HCT116 (cell line): ENCODE data around the gene IPO13. TPM values are rescaled to one million over a fixed set of nuclear protein-coding genes. Genes with fewer than 3 reads are reported as not detected.
A peak's percentile ranks its signal among the peaks of the same experiment; 100 is the strongest.

Experiments
- ATAC-seq: fragments of 200-7000 bp; cut with Tn5 transposase; 2 replicates; pipeline ENCODE4 v1.9.1; 2020; ENCODE audit warnings: mild to moderate bottlenecking, moderate library complexity
- BruUV-seq: library from RNA; stranded (reverse); fragments of 400-500 nt; replicated peaks from 2 replicates; lab custom pipeline; 2021; lab: Mats Ljungman, UMichigan
- CTCF ChIA-PET: fragments of 300-600 bp; sonication (Branson Sonifier 250); formaldehyde crosslinking; loops from one replicate; lab custom pipeline; 2021; ENCODE audit warnings: antibody characterized with exemption; lab: Charles Lee
- POLR2A ChIA-PET: fragments of 300-600, 350-600 bp; sonication (Branson Sonifier 250); formaldehyde crosslinking; loops from one replicate; lab custom pipeline; 2021; ENCODE audit warnings: antibody characterized with exemption; lab: Charles Lee
- RAD21 ChIA-PET, 2 experiments: fragments of 300-600 bp; sonication (Branson Sonifier 250); formaldehyde crosslinking; loops; one replicate each; lab custom pipeline; 2023; ENCODE audit warnings: low total read pairs in 2 of 2; ENCODE audit not compliant: uncharacterized antibody in 2 of 2, unreplicated experiment in 2 of 2, low non-redundant PET in 1 of 2; lab: Charles Lee
- DNase-seq: peaks from one replicate; pipeline ENCODE4 v3.0.0-alpha.2; 2010; ENCODE audit warnings: low read depth, low spot score
- H2AFZ ChIP-seq: fragments of 200-600 bp; shearing (Covaris generic), sonication (generic); 2 replicates; pipeline ENCODE4 v1.6.1; 2017; ENCODE audit warnings: low read depth, mixed run types, mixed read lengths, antibody characterized with exemption, low read length; ENCODE audit not compliant: poor library complexity, severe bottlenecking
- H3K27ac ChIP-seq: 2 replicates; pipeline ENCODE4 v1.5.1; 2012; ENCODE audit warnings: low read depth, low read length
- H3K27me3 ChIP-seq: fragments of 200-600 bp; sonication (generic); 2 replicates; pipeline ENCODE4 v1.6.1; 2016; ENCODE audit warnings: mixed run types, low read length, mixed read lengths; ENCODE audit not compliant: insufficient read depth
- H3K36me3 ChIP-seq, 2 experiments: fragments of 200-500 bp in 1 of 2; fragments of 200-600 bp in 1 of 2; sonication (Bioruptor generic) in 1 of 2; sonication (generic) in 1 of 2; 2 replicates each; pipeline versions ENCODE4 v1.5.1 to v1.6.1; 2014 to 2016; ENCODE audit warnings: low read length in 2 of 2, inconsistent platforms in 1 of 2, mixed read lengths in 1 of 2, mixed run types in 1 of 2; ENCODE audit not compliant: insufficient read depth in 2 of 2, control insufficient read depth in 1 of 2
- H3K4me1 ChIP-seq, 2 experiments: fragments of 200-600 bp in 1 of 2; sonication (generic) in 1 of 2; 2 replicates each; pipeline versions ENCODE4 v1.5.1 to v1.6.1; 2012 to 2017; ENCODE audit warnings: low read length in 2 of 2, inconsistent platforms in 1 of 2, mild to moderate bottlenecking in 1 of 2, mixed read lengths in 1 of 2, mixed run types in 1 of 2, moderate library complexity in 1 of 2; ENCODE audit not compliant: insufficient read depth in 2 of 2, control insufficient read depth in 1 of 2
- H3K4me2 ChIP-seq: fragments of 200-600 bp; sonication (generic); 2 replicates; pipeline ENCODE4 v1.6.1; 2017; ENCODE audit warnings: mixed run types, low read length, mixed read lengths
- H3K4me3 ChIP-seq, 2 experiments: fragments of 200-600 bp in 1 of 2; sonication (generic) in 1 of 2; replicated peaks in 1 of 2; 2 replicates each; pipeline ENCODE4 v1.5.1; 2011 to 2016; ENCODE audit warnings: low read length in 2 of 2, control low read depth in 1 of 2, low read depth in 1 of 2, mild to moderate bottlenecking in 1 of 2, mixed read lengths in 1 of 2, mixed run types in 1 of 2
- H3K79me2 ChIP-seq: fragments of 200-600 bp; sonication (generic); 2 replicates; pipeline ENCODE4 v1.6.1; 2017; ENCODE audit warnings: mild to moderate bottlenecking, mixed run types, low read length, moderate library complexity, mixed read lengths; ENCODE audit not compliant: insufficient read depth
- H3K9ac ChIP-seq: fragments of 200-600 bp; sonication (generic); 2 replicates; pipeline ENCODE4 v1.6.1; 2016; ENCODE audit warnings: low read length, mixed read lengths
- H3K9me2 ChIP-seq: fragments of 200-600 bp; sonication (generic), shearing (Covaris generic); 2 replicates; pipeline ENCODE4 v1.6.1; 2017; ENCODE audit warnings: mixed run types, mild to moderate bottlenecking, moderate library complexity; ENCODE audit not compliant: insufficient read depth
- H3K9me3 ChIP-seq, 2 experiments: fragments of 200-500 bp in 1 of 2; fragments of 200-600 bp in 1 of 2; sonication (Bioruptor generic) in 1 of 2; sonication (generic) in 1 of 2; 2 replicates each; pipeline ENCODE4 v1.6.1; 2014 to 2017; ENCODE audit warnings: low read length in 2 of 2, mixed read lengths in 2 of 2, inconsistent platforms in 1 of 2, low read depth in 1 of 2, mild to moderate bottlenecking in 1 of 2, mixed run types in 1 of 2, moderate library complexity in 1 of 2; ENCODE audit not compliant: control insufficient read depth in 1 of 2, insufficient read depth in 1 of 2
- H4K20me1 ChIP-seq: fragments of 200-600 bp; sonication (generic), shearing (Covaris generic); 2 replicates; pipeline ENCODE4 v1.6.1; 2017; ENCODE audit warnings: mixed run types, mild to moderate bottlenecking, moderate library complexity; ENCODE audit not compliant: insufficient read depth
- ATF3 ChIP-seq: IDR thresholded peaks from 2 replicates; pipeline ENCODE4 v1.6.1; 2012
- CBX3 ChIP-seq: IDR thresholded peaks from 2 replicates; pipeline ENCODE4 v1.6.1; 2012; ENCODE audit warnings: low read depth
- ELF1 ChIP-seq: IDR thresholded peaks from 2 replicates; pipeline ENCODE4 v1.6.1; 2012; ENCODE audit warnings: low read depth, borderline replicate concordance
- EZH2 ChIP-seq: fragments of 200-600 bp; sonication (generic); IDR thresholded peaks from 2 replicates; pipeline ENCODE4 v1.6.1; 2017; ENCODE audit warnings: antibody characterized with exemption, mixed run types
- EZH2phosphoT487 ChIP-seq: fragments of 200-600 bp; IDR thresholded peaks from 2 replicates; pipeline ENCODE4 v1.6.1; 2018; ENCODE audit warnings: antibody characterized with exemption, borderline replicate concordance
- FOSL1 ChIP-seq: IDR thresholded peaks from 2 replicates; pipeline ENCODE4 v1.6.1; 2012; ENCODE audit warnings: low read depth
- MAX ChIP-seq: IDR thresholded peaks from 2 replicates; pipeline ENCODE4 v1.6.1; 2012
- POLR2A ChIP-seq: IDR thresholded peaks from 2 replicates; pipeline ENCODE4 v1.7.0; 2011; ENCODE audit warnings: borderline replicate concordance; ENCODE audit not compliant: insufficient read depth, insufficient read length; ENCODE audit errors: extremely low read depth
- POLR2AphosphoS5 ChIP-seq: IDR thresholded peaks from 2 replicates; pipeline ENCODE4 v1.6.1; 2011; ENCODE audit warnings: mild to moderate bottlenecking, low read depth, low read length, moderate library complexity
- SIN3A ChIP-seq: IDR thresholded peaks from 2 replicates; pipeline ENCODE4 v1.6.1; 2012; ENCODE audit warnings: low read depth
- TCF7L2 ChIP-seq: IDR thresholded peaks from 2 replicates; pipeline ENCODE4 v1.7.0; 2011; ENCODE audit warnings: borderline replicate concordance, inconsistent platforms; ENCODE audit not compliant: insufficient read depth, insufficient read length; ENCODE audit errors: extremely low read depth
- YY1 ChIP-seq: IDR thresholded peaks from 2 replicates; pipeline ENCODE4 v1.6.1; 2011; ENCODE audit warnings: low read length, low read depth, moderate library complexity, mild to moderate bottlenecking; ENCODE audit not compliant: insufficient replicate concordance; ENCODE audit errors: extremely low read depth
- ZBTB33 ChIP-seq: IDR thresholded peaks from 2 replicates; pipeline ENCODE4 v1.6.1; 2011; ENCODE audit warnings: mild to moderate bottlenecking, low read length, moderate library complexity; ENCODE audit not compliant: insufficient replicate concordance; ENCODE audit errors: extremely low read depth
- ZFX ChIP-seq: fragments of 450-650 bp; IDR thresholded peaks from 2 replicates; pipeline ENCODE4 v1.6.1; 2017
- ZNF274 ChIP-seq: fragments of 200-500 bp; sonication (Bioruptor generic); IDR thresholded peaks from 2 replicates; pipeline ENCODE4 v1.6.1; 2014; ENCODE audit warnings: mild to moderate bottlenecking, low read depth, low read length, inconsistent platforms
- intact Hi-C: fragments of 100-400 bp; cut with micrococcal nuclease; formaldehyde crosslinking; loops from 2 replicates; pipeline ENCODE4 v1.10.0; 2022
- total RNA-seq: library from RNA; stranded (reverse); gene quantifications from one replicate; pipeline ENCODE4 v1.2.1, GENCODE V29; 2021; ENCODE audit not compliant: unreplicated experiment
- TF ChIP-seq, protein P1 (sequence below): IDR thresholded peaks from 2 replicates; pipeline ENCODE4 v1.6.1; 2012; ENCODE audit warnings: low read depth
- TF ChIP-seq, protein P2 (sequence below), 3 experiments: fragments of 200-600 bp in 1 of 3; sonication (generic) in 1 of 3; IDR thresholded peaks in 2 of 3; conservative IDR thresholded peaks in 1 of 3; 2 replicates each; pipeline ENCODE4 v1.5.1; 2012 to 2017; ENCODE audit warnings: low read depth in 2 of 3, low read length in 2 of 3, antibody characterized with exemption in 1 of 3, borderline replicate concordance in 1 of 3, control low read depth in 1 of 3, mild to moderate bottlenecking in 1 of 3, mixed read lengths in 1 of 3, mixed run types in 1 of 3, moderate library complexity in 1 of 3; ENCODE audit not compliant: insufficient read depth in 1 of 3

The IPO13 gene
- total RNA-seq, 1 experiment from 2014 or later: 18.7 TPM

DNA sequence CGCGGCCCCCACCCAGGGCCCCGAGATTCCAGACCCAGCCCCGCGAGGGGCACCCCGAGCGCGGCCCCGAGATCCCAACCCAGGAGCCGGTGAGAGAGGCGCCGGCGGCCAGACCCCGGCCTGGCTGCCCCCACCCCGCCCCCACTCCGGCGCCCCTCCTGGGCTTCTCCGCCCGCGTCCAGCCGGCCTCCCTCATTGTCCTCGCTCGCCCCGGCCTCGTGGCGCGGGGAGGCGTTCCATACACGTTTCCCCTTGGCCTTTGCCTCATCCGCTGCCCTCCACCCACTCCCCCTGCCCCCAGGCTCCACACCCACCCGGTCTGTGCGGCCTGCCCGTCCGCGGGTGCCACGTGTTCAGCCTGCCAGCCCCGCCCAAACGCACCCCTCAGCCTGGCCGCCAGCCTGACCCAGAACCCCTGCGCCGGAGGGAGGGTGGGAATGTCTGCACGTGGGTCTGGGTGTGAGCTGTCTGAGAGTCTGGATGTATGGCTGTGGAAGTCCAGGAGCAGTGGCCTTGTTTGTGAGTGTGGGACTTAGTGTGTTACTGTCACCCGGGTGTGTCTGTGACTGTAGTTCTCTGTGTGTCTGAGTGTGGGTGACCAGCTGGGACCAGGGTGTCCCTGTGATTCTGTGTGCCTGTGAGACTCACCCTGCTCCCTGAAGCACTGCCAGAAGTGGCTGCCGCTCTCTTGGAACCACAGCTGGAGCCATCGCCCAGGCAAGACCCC lies 32.9 kb downstream of the IPO13 start:
- no peak for DNase-seq
- Histone ChIP-seq H4K20me1 (no peaks in the 10 kb centered on the region), H3K9me2 (no peaks in the 10 kb centered on the region), H3K27me3 (no peaks in the 10 kb centered on the region), H3K9me3 (no peaks in the 10 kb centered on the region), H3K9ac (peak overlapping the region; percentile 85), H3K79me2 (peaks cover 80% of the 10 kb centered on the region), H3K36me3 (peaks cover 6 to 43% of the 10 kb centered on the region in 2 experiments; a peak in 3 of 4 replicates), H3K4me3 (peak overlapping the region; percentile 62 to 81), H3K4me1 (peaks cover 14 to 45% of the 10 kb centered on the region in 2 experiments; a peak in 3 of 4 replicates), H2AFZ (no peak overlapping the region), H3K4me2 (peak overlapping the region; percentile 87), H3K27ac (peak overlapping the region; percentile 81)
- TF ChIP-seq SIN3A (no peak), POLR2A (no peak), EZH2phosphoT487 (no peak), ELF1 (no peak), EZH2 (no peak), MAX (no peak), TCF7L2 (no peak), YY1 (no peak), ZNF274 (no peak), CBX3 (no peak), ATF3 (no peak), FOSL1 (no peak), POLR2AphosphoS5 (peak; percentile 26; the same call in 1 of the 2 replicates), ZBTB33 (no peak), ZFX (peak; percentile 68)
- TF ChIP-seq, protein P1, sequence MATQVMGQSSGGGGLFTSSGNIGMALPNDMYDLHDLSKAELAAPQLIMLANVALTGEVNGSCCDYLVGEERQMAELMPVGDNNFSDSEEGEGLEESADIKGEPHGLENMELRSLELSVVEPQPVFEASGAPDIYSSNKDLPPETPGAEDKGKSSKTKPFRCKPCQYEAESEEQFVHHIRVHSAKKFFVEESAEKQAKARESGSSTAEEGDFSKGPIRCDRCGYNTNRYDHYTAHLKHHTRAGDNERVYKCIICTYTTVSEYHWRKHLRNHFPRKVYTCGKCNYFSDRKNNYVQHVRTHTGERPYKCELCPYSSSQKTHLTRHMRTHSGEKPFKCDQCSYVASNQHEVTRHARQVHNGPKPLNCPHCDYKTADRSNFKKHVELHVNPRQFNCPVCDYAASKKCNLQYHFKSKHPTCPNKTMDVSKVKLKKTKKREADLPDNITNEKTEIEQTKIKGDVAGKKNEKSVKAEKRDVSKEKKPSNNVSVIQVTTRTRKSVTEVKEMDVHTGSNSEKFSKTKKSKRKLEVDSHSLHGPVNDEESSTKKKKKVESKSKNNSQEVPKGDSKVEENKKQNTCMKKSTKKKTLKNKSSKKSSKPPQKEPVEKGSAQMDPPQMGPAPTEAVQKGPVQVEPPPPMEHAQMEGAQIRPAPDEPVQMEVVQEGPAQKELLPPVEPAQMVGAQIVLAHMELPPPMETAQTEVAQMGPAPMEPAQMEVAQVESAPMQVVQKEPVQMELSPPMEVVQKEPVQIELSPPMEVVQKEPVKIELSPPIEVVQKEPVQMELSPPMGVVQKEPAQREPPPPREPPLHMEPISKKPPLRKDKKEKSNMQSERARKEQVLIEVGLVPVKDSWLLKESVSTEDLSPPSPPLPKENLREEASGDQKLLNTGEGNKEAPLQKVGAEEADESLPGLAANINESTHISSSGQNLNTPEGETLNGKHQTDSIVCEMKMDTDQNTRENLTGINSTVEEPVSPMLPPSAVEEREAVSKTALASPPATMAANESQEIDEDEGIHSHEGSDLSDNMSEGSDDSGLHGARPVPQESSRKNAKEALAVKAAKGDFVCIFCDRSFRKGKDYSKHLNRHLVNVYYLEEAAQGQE: no peak
- TF ChIP-seq, protein P2, sequence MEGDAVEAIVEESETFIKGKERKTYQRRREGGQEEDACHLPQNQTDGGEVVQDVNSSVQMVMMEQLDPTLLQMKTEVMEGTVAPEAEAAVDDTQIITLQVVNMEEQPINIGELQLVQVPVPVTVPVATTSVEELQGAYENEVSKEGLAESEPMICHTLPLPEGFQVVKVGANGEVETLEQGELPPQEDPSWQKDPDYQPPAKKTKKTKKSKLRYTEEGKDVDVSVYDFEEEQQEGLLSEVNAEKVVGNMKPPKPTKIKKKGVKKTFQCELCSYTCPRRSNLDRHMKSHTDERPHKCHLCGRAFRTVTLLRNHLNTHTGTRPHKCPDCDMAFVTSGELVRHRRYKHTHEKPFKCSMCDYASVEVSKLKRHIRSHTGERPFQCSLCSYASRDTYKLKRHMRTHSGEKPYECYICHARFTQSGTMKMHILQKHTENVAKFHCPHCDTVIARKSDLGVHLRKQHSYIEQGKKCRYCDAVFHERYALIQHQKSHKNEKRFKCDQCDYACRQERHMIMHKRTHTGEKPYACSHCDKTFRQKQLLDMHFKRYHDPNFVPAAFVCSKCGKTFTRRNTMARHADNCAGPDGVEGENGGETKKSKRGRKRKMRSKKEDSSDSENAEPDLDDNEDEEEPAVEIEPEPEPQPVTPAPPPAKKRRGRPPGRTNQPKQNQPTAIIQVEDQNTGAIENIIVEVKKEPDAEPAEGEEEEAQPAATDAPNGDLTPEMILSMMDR (IDR thresholded peaks at IDR 0.05 in 2 of 3, conservative IDR thresholded peaks at IDR 0.05 in 1 of 3; ENCODE audit: borderline replicate concordance in 1 of 3, insufficient read depth in 1 of 3, low read depth in 2 of 3, low read length in 2 of 3): no peak
- BruUV-seq: TSS peak; percentile 13
- CTCF ChIA-PET: interaction anchor here (1.6 kb wide), 1 partner anchor 216 kb away, joined by 3 read pairs; no protein-coding TSS in a partner anchor
- ATAC-seq: peak; percentile 32
- intact Hi-C loops: no loop called here
- RAD21 ChIA-PET: no interaction called here
- POLR2A ChIA-PET: no interaction called here
